LNCaP clone FGC (cell line): ENCODE data around the gene SLC35G4.
A peak's percentile ranks its signal among the peaks of the same experiment; 100 is the strongest.
"Not testable (repeated sequence)": the region's sequence is repeated elsewhere in the genome, so short reads cannot be mapped to it uniquely, and the experiment has no call there.

Experiments
- DNase-seq: peaks from one replicate; pipeline ENCODE4 v3.0.0-alpha.2; 2011; ENCODE audit warnings: low read depth
- H3K4me3 ChIP-seq: 2 replicates; pipeline ENCODE4 v1.5.1; 2011; ENCODE audit warnings: mild to moderate bottlenecking, low read depth, low read length, control low read depth
- CTCF ChIP-seq: IDR thresholded peaks from 2 replicates; pipeline ENCODE4 v1.5.1; 2012; ENCODE audit warnings: mild to moderate bottlenecking; ENCODE audit not compliant: control insufficient read depth, insufficient read depth; ENCODE audit errors: extremely low read depth

The SLC35G4 gene

GRCh38 chr18:11609488-11609887, at the start of gene SLC35G4:
SLC35G4 (plus strand) TSS chr18:11609596; CDS start chr18:11609596, 0 bp downstream.
- not testable (repeated sequence) for H3K4me3 ChIP-seq

GRCh38 chr18:11561293-11561692, 48.1 kb upstream of the SLC35G4 start:
- no peak overlapping the region for H3K4me3 ChIP-seq
- no peak for TF ChIP-seq CTCF
- no peak for DNase-seq

More at GRCh38 chr18:11609488-11609887, at the start of gene SLC35G4:
- DNase-seq, result not testable (repeated sequence)

GRCh38 chr18:11565716-11566115, 43.7 kb upstream of the SLC35G4 start:
- no peak for TF ChIP-seq CTCF
- H3K4me3 ChIP-seq, result no peak overlapping the region
- no peak for DNase-seq

- no peak for DNase-seq
- no peak for TF ChIP-seq CTCF
Observed at GRCh38 chr18:11566236-11566965, 43.0 kb upstream of the SLC35G4 start.

GRCh38 chr18:11567396-11567795, 42.0 kb upstream of the SLC35G4 start:
- DNase-seq, result no peak
- no peak for TF ChIP-seq CTCF
- H3K4me3 ChIP-seq, result no peak overlapping the region

More at GRCh38 chr18:11566236-11566965, 43.0 kb upstream of the SLC35G4 start:
- H3K4me3 ChIP-seq, result no peak overlapping the region

- DNase-seq, result no peak
- no peak overlapping the region for H3K4me3 ChIP-seq
- TF ChIP-seq CTCF, result no peak
Observed at GRCh38 chr18:11570073-11570588, 39.3 kb upstream of the SLC35G4 start.

- H3K4me3 ChIP-seq, result no peak overlapping the region
- peak; percentile 29; the same call in 1 of the 2 replicates for TF ChIP-seq CTCF
- no peak for DNase-seq
Observed at GRCh38 chr18:11570769-11571412, 38.5 kb upstream of the SLC35G4 start.
